ENCODE data around the gene LRRN2. TPM values are rescaled to one million over a fixed set of nuclear protein-coding genes. Genes with fewer than 3 reads are reported as not detected.

LRRN2 gene
- total and polyA plus RNA-seq, 9 of the 15 experiments (the other 6 are each of a cell fraction or from before 2014, with no cell fraction given): 0.05 TPM; not detected in 8

DNA sequence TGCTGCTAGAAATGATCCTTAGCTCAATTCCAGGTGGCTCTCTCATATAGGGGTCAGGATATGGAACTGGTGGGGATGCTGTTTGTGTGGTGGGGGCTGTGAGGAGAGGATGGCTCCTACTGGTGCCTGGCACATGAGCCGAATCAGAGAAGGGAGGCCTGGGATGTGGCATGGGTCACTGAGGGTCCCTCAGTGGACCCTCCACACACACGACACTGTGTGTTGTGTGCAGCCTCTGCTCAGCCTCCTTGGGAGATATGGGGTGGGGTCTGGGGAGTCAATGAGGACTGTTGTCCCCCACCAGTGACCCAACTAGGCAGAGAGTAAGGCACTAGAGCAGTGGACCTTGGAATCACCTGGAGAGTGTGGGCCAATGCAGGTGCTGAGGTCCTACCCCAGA is 3.2 kb upstream of the LRRN2 start:
- intact Hi-C loops (cut with micrococcal nuclease) (no loop called here), in situ Hi-C loops (cut with MboI) (no loop called here)
- Histone ChIP-seq H3K4me1 (replicated peaks in 1 of 2; ENCODE audit: control insufficient read depth in 2 of 2, insufficient read depth in 2 of 2, low read length in 2 of 2) (peaks cover 35 to 36% of the 10 kb centered on the region in 2 experiments), H4K20me1 (replicated peaks; ENCODE audit: control insufficient read depth, insufficient read depth, low read length) (no peaks in the 10 kb centered on the region), H3K4me2 (ENCODE audit: insufficient read depth, low read length) (no peak overlapping the region), H3K36me3 (ENCODE audit: control insufficient read depth, insufficient read depth, low read length) (no peaks in the 10 kb centered on the region), H3K27me3 (ENCODE audit: control insufficient read depth in 2 of 2, insufficient read depth in 2 of 2, low read length in 2 of 2) (no peaks in the 10 kb centered on the region), H3K27ac (ENCODE audit: extremely low read depth, low read depth, low read length) (no peak overlapping the region), H2AFZ (ENCODE audit: low read depth, low read length) (no peak overlapping the region; the same call in 1 of the 2 replicates), H3K9me3 (replicated peaks; ENCODE audit: control insufficient read depth, insufficient read depth, low read depth, low read length) (no peaks in the 10 kb centered on the region), H3K9ac (ENCODE audit: insufficient read depth in 1 of 2, low read depth in 2 of 2, low read length in 2 of 2) (no peak overlapping the region), H3K4me3 (no peak overlapping the region), H3K9me1 (ENCODE audit: control insufficient read depth, insufficient read depth, low read length) (no peaks in the 10 kb centered on the region), H3K79me2 (ENCODE audit: control insufficient read depth, insufficient read depth, low read length) (no peaks in the 10 kb centered on the region)
- no peak for ATAC-seq
- TF ChIP-seq TBL1XR1 (IDR thresholded peaks at IDR 0.05; ENCODE audit: low read length in 2 of 2): no peak
- TF ChIP-seq, protein P1, sequence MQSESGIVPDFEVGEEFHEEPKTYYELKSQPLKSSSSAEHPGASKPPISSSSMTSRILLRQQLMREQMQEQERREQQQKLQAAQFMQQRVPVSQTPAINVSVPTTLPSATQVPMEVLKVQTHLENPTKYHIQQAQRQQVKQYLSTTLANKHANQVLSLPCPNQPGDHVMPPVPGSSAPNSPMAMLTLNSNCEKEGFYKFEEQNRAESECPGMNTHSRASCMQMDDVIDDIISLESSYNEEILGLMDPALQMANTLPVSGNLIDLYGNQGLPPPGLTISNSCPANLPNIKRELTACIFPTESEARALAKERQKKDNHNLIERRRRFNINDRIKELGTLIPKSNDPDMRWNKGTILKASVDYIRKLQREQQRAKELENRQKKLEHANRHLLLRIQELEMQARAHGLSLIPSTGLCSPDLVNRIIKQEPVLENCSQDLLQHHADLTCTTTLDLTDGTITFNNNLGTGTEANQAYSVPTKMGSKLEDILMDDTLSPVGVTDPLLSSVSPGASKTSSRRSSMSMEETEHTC (IDR thresholded peaks at IDR 0.05): no peak
- TF ChIP-seq RB1 (IDR thresholded peaks at IDR 0.05; ENCODE audit: low read depth): no peak
- no peak for TF ChIP-seq ETV5 (CRISPR knock-in tag; IDR thresholded peaks at IDR 0.05; ENCODE audit: low read depth)
- TF ChIP-seq, protein P2, sequence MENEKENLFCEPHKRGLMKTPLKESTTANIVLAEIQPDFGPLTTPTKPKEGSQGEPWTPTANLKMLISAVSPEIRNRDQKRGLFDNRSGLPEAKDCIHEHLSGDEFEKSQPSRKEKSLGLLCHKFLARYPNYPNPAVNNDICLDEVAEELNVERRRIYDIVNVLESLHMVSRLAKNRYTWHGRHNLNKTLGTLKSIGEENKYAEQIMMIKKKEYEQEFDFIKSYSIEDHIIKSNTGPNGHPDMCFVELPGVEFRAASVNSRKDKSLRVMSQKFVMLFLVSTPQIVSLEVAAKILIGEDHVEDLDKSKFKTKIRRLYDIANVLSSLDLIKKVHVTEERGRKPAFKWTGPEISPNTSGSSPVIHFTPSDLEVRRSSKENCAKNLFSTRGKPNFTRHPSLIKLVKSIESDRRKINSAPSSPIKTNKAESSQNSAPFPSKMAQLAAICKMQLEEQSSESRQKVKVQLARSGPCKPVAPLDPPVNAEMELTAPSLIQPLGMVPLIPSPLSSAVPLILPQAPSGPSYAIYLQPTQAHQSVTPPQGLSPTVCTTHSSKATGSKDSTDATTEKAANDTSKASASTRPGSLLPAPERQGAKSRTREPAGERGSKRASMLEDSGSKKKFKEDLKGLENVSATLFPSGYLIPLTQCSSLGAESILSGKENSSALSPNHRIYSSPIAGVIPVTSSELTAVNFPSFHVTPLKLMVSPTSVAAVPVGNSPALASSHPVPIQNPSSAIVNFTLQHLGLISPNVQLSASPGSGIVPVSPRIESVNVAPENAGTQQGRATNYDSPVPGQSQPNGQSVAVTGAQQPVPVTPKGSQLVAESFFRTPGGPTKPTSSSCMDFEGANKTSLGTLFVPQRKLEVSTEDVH (IDR thresholded peaks at IDR 0.05; ENCODE audit: low read depth, partially characterized antibody): no peak
- TF ChIP-seq, protein P3, sequence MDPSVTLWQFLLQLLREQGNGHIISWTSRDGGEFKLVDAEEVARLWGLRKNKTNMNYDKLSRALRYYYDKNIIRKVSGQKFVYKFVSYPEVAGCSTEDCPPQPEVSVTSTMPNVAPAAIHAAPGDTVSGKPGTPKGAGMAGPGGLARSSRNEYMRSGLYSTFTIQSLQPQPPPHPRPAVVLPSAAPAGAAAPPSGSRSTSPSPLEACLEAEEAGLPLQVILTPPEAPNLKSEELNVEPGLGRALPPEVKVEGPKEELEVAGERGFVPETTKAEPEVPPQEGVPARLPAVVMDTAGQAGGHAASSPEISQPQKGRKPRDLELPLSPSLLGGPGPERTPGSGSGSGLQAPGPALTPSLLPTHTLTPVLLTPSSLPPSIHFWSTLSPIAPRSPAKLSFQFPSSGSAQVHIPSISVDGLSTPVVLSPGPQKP (CRISPR knock-in tag; IDR thresholded peaks at IDR 0.05): no peak
- no peak for TF ChIP-seq GABPB2 (CRISPR knock-in tag; conservative IDR thresholded peaks at IDR 0.05)
- TF ChIP-seq PYGO2 (tag; IDR thresholded peaks at IDR 0.05): no peak
- TF ChIP-seq NCOA2 (IDR thresholded peaks at IDR 0.05; ENCODE audit: partially characterized antibody in 2 of 2): no peak
- no peak for TF ChIP-seq SMAD3 (CRISPR knock-in tag; conservative IDR thresholded peaks at IDR 0.05)
- DNase-seq (ENCODE audit: extremely low read depth in 1 of 4, low spot score in 3 of 4): no peak
- no peak for FAIRE-seq
- CTCF ChIA-PET (ENCODE audit: low intra/inter-chr PET ratio): no interaction called here
- POLR2A ChIA-PET: interaction anchor here (0.7 to 3.3 kb wide), 4 partner anchors 10 to 28 kb away, joined by 3 to 13 read pairs (median 8); no protein-coding TSS in a partner anchor
- 61% methylated on average over 2 of the region's 2 CpGs for WGBS (ENCODE audit: insufficient coverage, low coverage, missing lambda C conversion rate)
- BruUV-seq (replicated peaks): no TSS peak

Data from K562 (cell line).